Activated CD4-positive, alpha-beta T cell treated with anti-CD3 and anti-CD28 coated beads, Interleukin-2, amount 50 U/mL, for 48 hours (primary cell): Measurements from ENCODE around the gene ITGA4.
"Not testable (repeated sequence)": the region's sequence is repeated elsewhere in the genome, so short reads cannot be mapped to it uniquely, and the experiment has no call there.

ENCODE experiments used
- DNase-seq, 2 experiments: peaks; one replicate each; pipeline ENCODE4 v3.0.0-alpha.2; 2020

ITGA4 gene

DNA sequence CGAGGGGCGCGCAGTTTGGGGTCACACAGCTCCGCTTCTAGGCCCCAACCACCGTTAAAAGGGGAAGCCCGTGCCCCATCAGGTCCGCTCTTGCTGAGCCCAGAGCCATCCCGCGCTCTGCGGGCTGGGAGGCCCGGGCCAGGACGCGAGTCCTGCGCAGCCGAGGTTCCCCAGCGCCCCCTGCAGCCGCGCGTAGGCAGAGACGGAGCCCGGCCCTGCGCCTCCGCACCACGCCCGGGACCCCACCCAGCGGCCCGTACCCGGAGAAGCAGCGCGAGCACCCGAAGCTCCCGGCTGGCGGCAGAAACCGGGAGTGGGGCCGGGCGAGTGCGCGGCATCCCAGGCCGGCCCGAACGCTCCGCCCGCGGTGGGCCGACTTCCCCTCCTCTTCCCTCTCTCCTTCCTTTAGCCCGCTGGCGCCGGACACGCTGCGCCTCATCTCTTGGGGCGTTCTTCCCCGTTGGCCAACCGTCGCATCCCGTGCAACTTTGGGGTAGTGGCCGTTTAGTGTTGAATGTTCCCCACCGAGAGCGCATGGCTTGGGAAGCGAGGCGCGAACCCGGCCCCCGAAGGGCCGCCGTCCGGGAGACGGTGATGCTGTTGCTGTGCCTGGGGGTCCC, at the start of gene ITGA4:
Gene ITGA4, plus strand, starts transcription at position 266 of the 620 bp plus-strand sequence. Its CDS starts 269 bp downstream, at position 535.
- peak; percentile 85 to 87 for DNase-seq

DNA sequence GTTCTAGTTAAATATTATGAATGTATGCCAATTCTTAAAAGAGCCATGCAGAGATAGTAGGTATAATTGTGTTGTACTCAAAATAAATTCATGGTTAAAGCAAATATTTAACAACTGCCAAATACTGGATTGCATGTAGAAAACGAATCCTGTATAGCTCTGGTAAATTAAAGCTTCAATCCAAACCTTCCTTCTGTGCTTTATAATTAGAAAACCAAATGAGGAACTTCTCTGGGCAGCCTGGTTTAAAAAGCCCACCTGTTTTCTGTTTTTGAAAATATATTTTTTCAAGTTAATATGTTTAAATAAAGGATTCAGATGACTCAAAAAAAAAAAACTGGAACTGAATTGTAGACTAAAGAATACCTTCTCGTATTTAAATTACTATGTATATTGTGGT, 48.3 kb upstream of the ITGA4 start:
- DNase-seq: no peak

DNA sequence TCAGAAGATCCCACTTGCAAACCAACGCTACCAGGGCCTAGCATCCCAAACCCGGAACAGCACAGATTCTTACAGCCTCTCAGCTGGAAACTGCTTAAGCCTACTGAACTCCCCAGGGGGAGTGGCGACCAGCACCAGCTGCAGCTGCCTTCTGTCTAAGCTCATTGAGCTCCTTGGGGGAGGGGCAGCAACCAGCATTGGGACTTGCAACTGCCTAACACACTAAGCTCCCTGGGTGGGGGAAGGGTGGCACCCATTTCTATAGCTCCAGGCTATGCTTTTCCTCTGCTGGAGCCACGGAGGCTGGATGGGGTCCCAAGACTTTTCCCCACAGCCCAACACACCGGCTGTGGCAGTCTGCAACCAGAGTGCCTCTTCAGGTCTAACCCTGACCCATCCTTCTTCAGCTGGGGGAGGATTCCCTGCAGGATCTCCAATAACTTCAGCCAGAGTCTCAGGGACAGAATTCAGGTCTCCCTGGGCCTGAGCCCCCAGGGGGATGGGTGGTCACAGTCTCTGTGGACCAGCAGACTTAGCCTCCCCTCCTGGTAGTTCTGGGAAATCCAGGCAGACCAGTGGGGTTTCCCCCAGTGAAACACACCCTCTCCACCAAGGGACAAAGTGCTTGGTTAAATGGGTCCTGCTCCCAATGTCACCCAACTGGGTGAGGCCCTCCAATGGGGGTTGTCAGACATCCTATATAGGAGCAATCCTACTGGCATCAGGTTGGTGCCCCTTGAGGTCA, 45.9 kb upstream of the ITGA4 start:
- DNase-seq: no peak

DNA sequence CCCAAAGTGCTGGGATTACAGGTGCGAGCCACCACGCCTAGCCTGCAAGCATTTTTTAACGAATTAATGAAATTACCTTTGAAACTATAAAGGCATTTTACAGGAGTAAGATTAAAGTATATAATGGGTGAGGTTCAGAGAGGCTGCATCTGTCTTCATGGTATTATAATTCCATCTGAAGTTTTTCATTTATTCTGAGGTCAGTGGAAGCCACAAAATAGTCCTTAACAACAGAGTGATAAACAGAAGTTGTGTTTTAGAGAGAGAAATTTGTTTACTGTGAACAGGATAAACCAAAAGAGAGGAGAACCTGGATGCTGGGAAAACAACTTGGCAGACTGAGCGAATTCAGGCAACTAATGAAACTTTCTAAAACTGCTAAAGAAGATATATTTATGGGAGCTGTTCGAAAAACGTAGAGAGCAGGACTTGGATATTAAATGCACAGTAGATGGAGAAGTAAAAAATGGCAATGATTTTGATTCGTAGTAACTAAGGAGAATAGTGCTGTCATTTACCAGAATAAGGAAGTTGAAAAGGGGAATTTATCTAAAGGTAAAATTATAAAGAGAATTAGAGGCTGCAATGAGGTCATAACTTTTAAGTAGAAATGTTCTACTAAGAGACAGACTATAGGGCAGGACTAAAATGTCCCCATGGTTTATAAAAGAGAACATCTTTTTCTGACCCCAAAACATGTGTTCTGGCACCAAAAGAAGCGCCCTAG, 37.9 kb upstream of the ITGA4 start:
- no peak for DNase-seq

DNA sequence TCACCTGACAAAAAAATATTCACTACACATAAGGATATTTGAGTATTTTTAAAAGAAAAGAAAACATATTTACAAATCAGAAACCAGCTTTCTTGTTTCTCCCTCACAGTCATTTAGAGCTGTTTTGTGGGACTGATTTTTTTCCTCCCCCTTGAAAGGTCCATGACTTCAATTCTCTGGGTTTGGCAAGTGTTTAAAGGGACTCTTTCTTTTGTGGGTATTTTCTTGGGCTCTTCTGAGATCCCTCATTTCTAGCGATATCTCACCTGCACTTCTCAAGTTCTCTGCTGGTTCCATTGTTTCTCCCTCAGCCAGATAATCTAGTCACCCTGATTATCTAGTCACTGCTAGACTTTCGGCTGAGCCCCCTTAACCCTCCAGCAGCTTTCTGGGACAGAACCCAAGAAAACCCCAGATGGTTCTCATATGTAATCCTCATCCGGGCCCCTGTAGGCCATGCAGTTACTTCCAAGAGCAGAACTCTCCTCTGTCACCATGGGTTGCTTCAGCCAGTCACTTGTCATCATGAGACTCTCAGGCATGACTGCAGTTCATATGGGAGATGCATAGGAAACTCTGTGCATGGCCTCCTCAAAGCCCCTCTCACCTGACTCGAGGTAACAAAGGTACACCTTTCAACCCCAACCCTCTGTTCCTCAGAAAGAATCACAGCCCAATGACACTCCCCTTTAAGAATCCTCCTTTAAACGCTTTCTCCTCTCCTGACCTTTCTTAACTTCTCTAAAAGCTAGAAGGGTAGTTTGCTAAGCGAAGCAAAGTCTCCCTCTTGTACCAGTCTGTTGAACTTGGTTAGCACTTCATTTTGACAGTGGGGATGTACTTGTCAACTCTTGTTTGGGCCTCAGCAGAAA, 36.7 kb upstream of the ITGA4 start:
- no peak for DNase-seq

DNA sequence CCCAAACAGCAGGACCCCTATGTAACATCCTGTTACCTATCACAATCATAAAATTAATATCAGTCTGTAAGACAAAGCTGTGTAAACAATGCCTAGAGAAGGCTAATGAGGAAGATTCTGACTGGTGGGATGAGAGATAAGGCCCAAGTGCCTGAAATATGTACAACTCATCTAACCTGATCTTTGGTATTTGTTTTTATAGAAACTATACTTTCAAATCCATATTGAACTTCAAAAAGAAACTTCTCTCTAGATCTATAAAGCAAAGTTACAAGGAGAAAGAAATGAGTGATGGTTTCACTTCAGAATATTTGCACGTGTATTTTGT, 36.1 kb upstream of the ITGA4 start:
- DNase-seq: no peak

DNA sequence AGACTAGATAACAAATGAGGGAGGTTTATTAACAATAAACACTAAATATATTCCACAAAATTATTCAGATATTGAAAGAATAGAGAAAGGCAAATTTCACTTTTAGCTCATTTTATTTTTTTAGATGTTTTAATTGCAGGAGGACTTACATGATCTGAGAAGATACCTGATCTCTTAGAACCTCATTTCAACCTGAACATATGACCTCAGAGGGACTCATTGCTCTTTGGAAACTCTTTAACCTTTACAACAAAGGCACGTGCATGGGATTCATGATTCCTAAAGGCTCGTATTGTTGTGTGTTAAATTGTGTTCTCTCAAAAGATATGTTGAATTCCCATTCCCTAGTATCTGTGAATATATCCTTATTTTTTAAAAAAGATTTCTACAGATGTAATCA, 35.7 kb upstream of the ITGA4 start:
- DNase-seq: no peak

DNA sequence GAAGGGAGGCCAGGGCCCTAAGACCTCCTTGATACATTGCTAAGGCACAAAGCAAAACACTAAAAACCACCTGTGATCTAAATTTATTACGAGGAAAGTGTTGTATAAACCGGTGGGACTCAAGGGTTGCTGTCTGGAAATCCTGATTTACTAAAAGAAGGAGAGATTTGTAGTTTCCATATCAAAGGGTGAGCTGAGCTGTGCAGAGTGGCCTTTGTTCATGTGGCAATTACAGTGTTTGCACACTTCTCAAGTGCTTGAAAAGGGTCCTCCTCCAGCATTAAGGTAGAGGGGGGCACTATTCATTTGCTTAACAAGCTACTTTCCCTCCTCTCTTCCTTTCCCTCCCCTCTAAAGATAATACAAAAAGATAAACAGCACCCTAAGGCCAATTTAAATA, 30.5 kb upstream of the ITGA4 start:
- DNase-seq: no peak

DNA sequence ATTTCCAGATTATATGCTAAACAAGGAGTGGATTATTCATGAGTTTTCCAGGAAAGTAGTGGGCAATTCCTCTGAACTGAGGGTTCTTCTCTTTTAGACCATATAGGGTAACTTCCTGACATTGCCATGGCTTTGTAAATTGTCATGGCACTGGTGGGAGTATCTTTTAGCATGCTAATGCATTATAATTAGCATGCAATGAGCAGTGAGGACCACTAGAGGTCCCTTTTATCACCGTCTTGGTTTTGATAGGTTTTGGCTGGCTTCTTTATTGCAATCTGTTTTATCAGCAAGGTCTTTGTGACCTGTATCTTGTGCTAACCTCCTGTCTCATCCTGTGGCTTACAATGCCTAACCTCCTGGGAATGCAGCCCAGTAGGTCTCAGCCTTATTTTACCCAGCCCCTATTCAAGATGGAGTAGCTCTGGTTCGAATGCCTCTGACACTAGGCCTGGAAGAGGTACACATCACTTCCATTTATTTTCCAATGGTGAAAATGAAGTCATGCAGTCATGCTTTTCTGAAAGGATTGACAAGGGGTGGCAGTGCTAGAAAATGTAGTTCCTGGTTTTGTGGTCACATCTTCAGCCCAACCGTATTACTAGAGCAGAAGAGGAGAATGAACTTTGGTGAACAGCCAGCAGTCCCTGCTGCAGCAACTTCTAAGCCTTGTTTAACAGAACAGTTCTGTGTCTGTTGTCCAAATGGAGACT, 26.6 kb upstream of the ITGA4 start:
- DNase-seq: no peak

DNA sequence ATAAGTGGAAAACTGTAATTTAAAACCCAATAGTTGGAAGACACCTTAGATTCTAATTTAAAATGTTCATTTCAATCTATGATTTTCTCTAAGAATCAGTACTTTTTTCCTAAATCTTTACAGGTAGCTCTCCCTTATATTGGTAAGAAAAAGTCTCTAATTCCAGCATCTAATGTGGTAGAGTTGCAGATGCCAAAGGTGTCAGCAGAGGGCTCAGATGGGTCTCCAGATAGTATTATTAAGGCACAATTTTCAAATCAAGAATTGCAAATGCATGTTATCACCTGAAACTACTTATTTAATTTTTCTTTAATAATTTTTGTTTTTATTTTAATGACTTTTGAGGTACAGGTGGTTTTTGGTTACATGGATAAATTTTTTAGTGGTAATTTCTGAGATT, 25.5 kb upstream of the ITGA4 start:
- DNase-seq: no peak

DNA sequence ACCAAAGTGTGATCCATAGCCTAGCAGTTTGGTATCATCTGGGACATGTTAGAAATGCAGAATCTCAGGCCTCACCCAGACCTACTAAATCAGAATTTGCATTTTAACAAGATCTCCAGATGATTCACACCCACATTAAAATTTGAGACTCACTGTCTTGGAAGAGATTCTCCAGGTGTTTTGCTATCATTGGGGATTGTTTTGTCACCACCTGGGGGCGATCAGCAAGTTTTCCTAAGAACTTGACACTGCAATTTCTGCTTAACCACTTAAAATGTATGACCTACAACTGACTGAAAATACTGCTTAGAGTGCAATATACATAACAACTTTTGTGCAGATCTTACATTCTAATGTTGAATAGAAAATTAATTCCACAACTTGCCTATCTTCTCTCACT, 18.9 kb upstream of the ITGA4 start:
- DNase-seq: no peak

DNA sequence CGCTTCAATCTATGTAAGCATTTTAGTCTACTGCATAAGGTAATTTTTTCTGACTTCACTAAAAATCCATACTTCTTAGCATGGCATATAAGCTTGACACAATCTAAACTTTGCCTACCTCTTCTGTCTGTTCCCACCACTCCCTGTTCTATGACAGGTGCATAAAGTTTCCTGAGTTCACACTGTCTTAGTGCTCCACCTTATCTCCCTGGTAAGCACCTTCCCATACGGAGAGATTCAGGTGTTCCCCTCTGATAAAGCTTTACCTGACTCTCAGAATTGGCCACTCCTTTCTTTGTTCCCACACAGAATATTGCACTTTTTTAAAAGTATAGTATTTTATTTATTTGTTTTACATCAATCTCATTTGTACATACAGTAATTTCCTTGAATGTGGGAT, 16.8 kb upstream of the ITGA4 start:
- DNase-seq: no peak

DNA sequence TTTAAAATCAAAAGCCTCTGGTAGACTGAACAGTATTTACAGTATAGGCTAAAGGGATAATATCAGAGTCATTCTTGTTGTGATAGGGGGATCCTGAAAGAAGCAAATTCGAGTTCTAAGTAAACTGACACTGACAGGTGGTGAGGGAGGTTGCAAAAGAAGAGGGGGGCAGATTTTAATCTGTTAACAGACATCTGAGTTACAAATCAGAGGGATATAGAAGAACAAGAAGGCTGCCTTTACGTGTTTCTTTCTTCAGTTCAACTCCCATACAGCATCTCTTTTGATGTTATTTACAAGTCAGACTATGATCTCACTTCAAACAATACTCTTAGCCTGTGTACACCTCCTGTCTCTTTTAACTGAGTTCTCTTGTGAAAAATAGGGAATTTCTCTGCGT, 16.3 kb upstream of the ITGA4 start:
- no peak for DNase-seq

DNA sequence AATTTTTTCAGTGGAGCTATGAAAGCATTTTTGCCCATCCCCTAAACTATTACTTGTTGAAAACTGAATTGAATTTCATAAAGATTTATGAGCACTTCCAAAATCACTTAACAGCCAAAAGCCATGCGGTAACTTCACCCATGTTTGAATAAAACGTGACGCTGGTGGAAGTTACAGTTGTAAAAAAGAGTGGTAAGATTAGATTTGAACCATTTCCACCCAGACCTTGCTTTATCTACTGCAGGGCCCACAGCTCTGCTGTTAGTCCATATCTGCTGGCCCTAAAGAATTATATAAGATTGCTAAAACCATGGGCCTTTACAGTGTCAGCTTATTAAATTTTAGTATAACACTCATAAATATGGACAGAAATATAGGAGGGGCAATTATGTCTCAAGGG, 15.5 kb upstream of the ITGA4 start:
- DNase-seq: no peak

DNA sequence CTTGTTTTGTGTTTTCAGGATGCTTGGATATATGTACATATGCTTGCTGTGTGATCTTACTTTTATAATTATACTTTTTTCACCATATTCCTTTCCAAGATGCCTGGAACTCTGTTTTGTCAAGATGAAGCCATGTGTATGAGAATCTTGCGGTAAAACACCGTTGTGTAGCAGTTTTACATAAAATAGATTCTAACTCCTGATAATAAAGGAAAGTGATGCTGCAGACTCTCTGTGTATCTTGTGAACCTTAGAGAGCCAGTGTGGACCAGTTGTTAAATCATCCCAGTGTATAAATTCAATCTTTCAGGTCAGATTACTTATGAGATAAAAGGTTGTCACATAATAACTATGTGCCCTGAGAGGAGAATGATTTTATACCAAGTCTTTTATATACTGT, 12.5 kb upstream of the ITGA4 start:
- no peak for DNase-seq

DNA sequence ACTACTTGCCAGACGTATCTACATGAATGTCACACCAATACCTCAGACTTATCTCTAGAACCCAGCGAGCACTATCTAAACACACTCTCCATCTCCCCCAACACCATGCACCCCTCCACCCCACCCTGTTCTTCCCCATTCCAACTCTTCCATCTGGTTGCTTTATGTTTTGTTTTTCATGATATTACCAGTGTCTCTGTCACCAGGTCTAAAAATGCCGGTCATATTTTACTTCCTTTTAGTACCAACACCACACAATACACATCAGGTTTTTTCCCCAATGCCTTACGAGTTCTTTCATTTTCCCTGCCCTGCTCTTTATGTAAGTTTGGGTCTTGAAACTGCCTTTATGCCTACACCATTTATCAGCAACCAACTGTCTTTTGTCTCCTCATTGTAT, 10.2 kb upstream of the ITGA4 start:
- no peak for DNase-seq

DNA sequence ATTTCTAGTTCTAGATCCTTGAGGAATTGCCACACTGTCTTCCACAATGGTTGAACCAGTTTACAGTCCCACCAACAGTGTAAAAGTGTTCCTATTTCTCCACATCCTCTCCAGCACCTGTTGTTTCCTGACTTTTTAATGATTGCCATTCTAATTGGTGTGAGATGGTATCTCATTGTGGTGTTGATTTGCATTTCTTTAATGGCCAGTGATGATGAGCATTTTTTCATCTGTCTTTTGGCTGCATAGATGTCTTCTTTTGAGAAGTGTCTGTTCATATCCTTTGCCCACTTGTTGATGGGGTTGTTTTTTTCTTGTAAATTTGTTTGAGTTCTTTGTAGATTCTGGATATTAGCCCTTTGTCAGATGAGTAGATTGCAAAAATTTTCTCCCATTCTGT, 7.9 kb upstream of the ITGA4 start:
- not testable (repeated sequence) for DNase-seq

DNA sequence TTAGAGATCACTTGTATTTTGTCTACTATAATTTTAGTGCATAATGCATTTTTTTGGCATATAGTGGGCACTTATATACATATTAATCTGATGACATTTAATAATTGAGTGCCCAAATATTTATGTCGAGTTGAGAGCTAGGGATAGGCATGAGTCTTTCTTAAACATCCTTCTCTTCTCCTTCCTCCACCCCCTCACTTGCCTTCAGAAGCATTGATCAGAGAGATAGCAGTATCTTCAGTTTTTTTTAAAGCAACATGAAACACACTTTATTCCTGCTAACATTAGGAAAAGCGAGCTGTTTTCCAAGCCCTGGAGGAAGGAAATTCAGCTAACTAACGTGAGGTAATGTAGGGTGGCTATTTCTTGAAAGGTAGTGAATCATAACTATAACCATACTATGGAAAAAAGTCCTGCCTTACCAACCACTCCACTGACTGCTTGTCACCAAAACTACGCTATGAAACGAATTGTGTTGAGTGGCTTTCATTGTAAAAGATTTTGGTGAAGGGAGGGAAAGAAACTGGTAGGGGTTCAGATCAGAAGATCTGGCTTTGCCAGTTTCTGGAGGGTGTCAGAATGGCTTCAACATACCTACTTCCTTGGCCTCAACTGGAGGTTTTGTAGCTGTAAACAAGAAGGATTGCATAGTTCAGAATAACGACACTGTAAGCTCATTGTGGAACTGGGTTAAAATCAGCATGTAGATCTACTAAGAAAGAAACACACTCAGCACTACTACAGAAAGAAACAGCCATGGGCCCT, 2.3 kb upstream of the ITGA4 start:
- no peak for DNase-seq

DNA sequence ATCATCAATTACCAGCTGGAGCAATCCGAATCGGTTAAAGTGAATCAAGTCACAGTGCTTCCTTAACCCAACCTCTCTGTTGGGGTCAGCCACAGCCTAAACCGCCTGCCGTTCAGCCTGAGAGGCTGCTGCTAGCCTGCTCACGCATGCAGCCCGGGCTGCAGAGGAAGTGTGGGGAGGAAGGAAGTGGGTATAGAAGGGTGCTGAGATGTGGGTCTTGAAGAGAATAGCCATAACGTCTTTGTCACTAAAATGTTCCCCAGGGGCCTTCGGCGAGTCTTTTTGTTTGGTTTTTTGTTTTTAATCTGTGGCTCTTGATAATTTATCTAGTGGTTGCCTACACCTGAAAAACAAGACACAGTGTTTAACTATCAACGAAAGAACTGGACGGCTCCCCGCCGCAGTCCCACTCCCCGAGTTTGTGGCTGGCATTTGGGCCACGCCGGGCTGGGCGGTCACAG, 496 bp upstream of the ITGA4 start:
- peak; percentile 58 to 67 for DNase-seq

DNA sequence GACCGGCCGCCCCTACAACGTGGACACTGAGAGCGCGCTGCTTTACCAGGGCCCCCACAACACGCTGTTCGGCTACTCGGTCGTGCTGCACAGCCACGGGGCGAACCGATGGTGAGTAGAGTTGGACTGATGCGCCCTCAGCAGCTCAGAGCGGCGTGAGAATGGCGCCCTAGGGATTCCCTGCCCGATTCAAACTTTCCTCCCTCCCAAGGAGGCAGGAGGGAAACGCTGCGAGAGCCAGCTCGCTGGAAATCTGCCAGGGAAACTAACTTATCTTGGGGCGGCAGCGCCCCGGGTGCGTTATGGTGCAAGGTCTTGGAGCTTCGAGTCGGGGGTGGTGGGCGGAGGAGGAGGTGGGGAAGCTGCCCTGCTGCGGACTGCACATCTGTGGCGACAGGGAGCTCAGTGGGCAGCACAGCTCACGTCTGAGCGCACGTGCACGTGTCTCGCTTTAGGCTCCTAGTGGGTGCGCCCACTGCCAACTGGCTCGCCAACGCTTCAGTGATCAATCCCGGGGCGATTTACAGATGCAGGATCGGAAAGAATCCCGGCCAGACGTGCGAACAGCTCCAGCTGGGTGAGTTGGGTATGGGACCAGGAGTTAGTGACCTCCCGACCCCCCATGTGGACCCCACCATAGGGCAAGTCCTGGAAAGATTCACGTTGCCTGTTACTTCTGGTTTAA, 697 bp downstream of the ITGA4 start:
- peak; percentile 67 to 70 for DNase-seq

DNA sequence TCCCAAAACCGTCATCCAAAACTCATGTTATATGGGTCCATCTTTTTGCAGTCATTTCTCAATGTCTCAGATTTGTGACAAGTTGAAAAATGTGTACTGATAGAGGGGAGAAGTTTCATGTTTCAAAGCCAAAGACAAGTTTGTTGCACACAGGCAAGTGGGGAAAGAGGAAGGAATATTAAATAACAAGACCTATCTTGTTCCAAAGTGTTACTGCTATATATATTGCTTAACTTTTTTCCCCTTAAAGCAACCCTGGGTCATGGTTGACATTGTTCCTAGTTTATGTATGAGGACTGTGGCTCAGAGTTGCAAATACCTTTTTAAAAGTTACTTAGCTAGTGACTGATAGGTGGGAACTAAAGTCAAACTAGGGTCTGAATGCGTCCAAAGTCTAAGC, 1.7 kb downstream of the ITGA4 start:
- no peak for DNase-seq
